Hippocampal formation (tissue), 2 donors: ENCODE measurements around the gene PRR12.

Experiments
- DNase-seq, 2 donors: peaks; one replicate each; lab custom pipeline; 2025; lab: John Stamatoyannopoulos, UW

The PRR12 gene

DNA sequence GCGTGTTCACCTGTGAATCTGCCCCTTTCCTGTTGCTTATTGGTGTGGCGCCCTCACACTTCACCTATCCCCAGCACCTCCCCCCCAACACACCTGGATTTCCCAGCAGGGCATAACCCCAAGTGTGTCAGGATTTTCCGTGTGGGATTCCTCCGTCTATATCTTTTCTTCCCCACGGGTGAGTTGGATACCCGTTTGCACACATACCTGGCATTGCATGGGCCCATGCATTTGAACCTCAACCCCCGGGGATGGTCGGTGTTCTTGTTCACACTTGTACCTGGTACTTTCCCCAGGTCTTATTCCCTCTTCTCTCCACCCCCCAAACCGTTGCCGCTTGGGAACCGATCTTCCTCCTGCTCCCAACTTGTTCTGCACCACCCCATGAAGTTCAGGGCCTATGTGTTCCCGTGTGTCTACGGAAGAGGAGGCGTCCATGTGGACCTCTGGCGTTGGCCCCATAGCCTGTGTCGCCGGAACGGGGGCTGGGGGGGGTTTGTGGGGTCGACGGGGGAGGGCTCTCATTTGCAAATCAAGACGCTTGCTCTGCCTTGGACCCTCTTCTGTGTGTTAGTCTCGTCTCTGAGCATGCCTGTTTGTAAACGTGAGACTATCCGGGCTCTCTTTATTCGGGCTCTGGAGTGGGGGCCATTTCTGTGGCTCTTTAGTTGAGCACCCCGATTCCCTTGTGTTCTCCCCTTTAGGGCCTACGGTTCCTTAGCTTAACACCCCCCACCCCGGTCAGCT is 1.7 kb downstream of the PRR12 start:
- no peak for DNase-seq

DNA sequence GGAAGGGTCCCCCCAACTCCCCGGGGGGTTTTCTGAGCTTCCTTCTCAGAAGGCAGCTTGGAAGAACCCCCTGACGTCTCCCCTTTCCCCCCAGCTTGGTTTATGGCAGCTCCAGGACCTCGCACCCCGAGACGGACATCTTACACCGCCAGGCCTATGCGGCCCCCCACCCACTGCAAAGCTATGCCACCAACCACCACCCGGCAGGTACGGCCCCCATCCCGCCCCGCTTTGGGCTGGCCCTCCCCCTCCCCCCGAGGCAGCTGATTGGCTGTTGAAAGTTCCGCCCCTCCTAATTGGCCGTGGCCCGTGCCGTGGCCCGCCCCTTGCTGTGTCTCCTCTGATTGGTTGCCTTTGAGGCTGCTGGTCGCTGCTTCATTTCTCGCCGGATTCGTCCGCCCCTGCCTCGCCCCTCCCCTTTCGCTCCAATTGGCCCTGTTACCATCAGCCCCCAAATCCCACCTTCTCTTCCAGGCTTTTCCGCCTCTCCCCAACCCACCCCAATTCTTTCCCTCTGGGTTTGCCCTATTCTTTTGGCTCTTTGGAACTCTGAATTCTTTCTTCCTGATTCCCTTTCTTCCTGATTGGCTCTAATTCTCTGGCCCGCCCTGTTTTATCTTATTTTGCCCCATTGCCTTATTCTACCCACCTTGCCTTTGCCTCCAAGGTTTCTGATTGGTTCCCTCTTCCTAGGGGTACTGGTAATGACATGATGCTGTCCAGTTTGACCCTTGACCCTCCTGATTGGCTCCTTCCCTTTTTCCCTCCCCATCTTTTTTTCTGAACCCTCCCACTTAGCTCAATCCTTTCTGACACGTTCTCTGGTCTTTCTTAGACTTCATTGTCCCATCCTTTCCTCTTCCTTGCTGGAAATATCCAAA is 2.5 kb downstream of the PRR12 start:
- DNase-seq = peak; percentile 87 to 91

DNA sequence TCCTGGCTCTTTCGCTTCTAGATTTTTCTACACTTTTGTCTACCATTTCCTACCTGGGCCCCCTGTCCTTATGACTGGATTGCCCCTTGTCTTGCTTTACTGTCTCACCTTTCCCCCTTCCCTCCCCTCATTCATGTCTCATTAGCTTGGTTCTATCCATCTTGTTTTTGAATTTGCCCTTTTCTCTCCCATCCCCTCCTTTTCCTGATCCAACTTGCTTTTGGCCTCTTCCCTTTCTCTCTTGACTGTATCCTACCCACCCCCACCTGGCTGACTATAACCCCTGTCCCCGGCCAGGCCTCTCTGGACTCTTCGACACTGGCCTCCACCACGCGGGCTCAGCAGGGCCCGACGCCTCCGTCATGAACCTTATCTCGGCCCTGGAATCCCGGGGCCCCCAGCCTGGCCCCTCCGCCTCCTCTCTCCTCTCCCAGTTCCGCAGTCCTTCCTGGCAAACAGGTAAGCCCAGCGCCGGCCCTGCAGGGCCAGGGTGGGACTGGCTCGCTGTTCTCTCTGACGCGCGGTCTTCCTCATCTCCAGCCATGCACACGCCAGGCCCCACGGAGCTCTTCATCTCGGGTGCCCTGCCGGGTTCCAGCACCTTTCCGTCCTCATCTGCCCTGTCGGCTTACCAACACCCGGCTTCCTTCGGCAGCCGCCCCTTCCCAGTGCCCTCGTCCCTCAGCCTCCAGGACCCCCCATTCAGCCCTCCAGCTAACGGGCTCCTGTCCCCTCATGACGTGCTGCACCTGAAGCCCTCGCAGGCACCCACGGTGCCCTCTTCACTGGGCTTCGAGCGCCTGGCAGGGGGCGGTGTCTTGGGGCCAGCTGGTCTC is 3.4 kb downstream of the PRR12 start:
- no peak for DNase-seq

DNA sequence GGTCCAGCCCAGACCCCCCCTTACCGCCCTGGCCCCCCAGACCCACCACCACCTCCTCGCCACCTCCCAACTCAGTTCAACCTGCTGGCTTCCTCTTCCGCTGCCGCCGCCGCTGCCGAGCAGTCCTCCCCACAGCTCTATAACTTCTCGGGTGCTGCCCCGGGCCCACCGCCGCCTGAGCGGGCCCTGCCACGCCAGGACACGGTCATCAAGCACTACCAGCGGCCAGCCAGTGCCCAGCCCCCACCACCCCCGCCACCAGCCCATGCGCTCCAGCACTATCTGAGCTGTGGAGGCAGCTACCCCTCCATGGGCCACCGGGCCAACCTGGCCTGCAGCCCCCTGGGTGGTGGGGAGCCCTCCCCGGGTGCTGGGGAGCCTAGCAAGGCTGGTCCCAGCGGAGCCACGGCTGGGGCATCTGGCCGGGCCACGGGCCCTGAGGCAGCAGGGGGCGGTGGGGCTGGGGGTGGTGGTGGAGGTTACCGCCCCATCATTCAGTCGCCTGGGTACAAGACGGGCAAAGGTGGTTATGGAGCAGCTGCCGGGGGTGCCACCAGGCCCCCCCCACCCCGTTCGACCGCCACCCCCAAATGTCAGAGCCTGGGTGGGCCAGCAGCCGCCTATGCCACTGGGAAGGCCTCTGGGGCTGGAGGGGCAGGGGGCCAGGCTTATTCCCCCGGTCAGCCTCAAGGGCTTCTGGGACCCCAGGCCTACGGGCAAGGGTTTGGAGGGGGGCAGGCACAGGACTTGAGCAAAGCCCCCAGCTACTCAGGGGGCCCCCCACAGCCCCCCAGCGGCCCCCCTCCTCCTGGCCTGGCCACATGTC is 4.2 kb downstream of the PRR12 start:
- no peak for DNase-seq

DNA sequence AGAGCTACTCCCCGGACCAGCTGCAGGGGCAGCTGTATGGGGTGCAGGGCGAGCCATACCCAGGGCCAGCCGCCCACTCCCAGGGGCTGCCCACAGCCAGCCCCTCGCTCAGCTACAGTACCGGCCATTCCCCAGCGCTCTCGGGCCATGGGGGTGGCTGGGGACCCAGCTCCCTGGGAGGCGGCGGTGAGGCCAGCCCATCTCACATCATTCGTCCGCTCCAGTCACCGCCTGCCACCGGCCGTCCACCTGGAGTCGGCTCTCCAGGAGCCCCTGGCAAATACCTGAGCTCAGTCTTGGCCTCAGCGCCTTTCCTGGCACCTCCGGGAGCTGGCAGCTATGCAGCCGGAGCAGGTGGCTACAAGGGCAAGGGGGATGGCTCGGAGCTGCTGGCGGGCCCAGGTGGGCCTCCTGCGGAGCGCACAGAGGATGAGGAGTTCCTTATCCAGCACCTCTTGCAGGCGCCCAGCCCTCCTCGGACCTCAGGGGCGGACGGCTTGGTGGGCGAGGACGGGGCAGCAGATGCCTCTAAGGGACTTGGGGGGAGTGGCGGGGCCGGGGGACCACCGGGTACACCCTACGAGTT is 4.9 kb downstream of the PRR12 start:
- no peak for DNase-seq

DNA sequence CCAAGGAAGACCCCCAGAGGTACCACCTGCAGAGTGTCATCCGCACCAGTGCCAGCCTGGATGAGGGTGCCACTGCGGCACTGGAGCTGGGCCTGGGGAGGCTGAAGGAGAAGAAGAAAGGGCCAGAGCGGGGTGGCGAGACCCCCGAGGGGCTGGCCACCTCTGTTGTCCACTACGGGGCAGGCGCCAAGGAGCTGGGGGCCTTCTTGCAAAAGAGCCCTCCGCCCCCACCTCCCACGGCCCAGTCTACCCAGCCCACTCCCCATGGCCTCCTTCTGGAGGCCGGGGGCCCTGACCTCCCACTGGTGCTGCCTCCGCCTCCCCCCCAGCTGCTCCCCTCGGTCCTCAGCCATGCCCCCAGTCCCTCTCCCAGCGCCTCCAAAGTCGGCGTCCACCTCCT is 5.4 kb downstream of the PRR12 start:
- no peak for DNase-seq

DNA sequence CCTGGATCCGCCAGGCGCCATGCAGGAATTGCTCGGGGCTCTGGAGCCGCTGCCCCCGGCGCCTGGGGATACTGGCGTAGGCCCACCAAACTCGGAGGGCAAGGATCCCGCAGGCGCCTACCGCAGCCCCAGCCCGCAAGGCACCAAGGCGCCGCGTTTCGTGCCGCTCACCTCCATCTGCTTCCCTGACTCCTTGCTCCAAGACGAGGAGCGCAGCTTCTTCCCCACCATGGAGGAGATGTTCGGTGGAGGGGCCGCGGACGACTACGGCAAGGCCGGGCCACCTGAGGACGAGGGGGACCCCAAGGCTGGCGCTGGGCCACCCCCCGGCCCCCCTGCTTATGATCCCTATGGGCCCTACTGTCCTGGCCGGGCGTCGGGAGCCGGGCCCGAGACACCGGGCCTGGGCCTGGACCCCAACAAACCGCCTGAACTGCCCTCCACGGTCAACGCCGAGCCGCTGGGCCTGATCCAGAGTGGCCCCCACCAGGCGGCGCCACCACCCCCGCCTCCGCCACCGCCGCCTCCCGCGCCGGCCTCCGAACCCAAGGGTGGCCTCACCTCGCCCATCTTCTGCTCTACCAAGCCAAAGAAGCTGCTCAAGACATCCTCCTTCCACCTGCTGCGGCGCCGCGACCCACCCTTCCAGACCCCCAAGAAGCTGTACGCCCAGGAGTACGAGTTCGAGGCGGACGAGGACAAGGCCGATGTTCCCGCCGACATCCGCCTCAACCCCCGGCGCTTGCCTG is 6.1 kb downstream of the PRR12 start:
- no peak for DNase-seq

DNA sequence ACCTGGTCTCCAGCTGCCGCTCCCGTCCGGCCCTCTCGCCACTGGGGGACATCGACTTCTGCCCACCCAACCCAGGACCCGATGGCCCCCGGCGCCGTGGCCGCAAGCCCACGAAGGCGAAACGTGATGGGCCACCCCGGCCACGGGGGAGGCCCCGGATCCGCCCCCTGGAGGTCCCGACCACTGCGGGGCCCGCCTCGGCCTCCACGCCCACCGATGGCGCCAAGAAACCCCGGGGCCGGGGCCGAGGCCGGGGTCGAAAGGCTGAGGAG is 6.7 kb downstream of the PRR12 start:
- no peak for DNase-seq

DNA sequence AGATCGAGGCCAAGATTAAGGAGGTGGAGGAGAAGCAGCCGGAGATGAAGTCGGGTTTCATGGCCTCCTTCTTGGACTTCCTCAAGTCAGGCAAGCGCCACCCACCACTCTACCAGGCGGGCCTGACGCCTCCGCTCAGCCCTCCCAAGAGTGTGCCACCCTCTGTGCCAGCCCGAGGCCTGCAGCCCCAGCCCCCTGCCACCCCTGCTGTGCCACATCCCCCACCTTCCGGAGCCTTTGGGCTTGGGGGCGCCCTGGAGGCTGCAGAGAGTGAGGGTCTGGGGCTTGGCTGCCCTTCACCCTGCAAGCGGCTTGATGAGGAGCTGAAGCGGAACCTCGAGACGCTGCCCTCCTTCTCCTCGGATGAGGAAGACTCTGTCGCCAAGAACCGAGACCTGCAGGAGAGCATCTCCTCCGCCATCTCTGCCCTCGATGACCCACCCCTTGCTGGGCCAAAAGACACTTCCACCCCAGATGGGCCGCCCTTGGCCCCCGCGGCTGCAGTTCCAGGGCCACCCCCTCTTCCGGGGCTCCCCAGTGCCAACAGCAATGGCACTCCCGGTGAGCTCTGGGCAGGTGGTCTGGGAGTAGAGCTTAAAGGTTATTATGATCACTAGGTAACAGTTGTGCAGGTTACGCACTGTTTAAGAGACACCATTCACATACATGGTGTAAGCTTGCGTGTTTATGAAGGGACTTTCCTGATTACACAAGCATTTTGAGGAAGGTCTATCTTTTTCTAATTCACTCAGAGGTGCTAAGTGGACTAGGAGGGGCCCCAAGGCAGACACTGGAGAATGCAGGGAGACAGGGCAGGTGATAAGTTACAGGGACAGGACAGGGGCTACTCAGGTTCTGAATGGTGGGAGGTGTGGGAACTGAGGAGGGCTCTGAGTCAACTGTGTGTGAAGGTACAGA is 8.7 kb downstream of the PRR12 start:
- DNase-seq = no peak

DNA sequence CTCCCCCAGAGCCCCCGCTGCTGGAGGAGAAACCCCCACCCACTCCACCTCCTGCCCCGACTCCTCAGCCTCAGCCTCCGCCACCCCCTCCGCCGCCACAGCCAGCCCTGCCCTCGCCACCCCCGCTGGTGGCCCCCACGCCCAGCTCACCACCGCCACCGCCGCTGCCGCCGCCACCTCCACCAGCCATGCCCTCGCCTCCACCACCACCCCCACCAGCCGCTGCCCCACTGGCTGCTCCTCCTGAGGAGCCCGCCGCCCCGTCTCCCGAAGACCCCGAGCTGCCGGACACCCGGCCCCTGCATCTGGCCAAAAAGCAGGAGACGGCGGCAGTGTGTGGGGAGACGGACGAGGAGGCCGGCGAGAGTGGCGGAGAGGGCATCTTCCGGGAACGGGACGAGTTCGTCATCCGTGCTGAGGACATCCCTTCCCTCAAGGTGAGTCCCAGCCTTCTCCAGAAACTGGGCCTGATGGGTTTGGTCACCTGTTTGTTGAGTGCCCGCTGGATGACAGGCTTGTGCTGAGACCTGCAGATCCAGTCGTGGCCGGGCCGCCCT is 10.6 kb downstream of the PRR12 start:
- no peak for DNase-seq

DNA sequence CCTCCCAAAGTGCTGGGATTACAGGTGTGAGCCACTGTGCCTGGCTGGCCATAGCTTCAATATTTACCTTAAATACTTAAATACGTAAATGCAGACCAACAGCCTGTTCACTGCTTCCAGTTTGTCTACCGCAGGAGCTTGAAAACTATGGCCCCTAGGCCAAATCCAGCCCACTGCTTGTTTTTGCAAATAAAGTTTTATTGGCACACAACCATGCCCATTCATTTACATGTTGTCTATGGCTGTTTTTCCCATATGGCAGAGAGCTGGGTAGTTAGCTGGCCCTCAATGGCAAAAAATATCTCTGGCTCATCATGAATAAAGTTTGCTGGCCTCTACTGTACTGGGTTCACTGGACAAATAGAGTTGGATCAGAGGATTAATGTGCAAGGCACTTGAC is 11.8 kb downstream of the PRR12 start:
- DNase-seq = no peak

DNA sequence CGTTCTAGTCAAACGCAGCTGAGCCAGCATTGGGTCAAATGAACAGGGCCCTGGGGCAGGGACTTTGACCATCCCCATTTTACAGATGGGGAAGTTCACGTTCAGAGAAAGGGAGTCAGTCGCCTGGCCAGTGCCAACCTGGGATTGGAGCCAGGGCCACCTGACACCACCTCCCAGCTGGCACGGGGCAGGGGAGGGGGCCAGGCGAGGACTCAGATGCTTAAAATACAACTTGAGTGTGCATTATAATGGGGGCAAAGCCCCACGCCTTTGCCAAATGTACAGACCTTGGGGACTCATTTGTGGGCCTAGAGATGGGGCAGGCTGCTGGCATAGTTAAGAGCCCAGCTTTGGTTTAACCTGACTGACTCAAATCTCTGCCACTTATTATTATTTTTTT is 14.6 kb downstream of the PRR12 start:
- no peak for DNase-seq

DNA sequence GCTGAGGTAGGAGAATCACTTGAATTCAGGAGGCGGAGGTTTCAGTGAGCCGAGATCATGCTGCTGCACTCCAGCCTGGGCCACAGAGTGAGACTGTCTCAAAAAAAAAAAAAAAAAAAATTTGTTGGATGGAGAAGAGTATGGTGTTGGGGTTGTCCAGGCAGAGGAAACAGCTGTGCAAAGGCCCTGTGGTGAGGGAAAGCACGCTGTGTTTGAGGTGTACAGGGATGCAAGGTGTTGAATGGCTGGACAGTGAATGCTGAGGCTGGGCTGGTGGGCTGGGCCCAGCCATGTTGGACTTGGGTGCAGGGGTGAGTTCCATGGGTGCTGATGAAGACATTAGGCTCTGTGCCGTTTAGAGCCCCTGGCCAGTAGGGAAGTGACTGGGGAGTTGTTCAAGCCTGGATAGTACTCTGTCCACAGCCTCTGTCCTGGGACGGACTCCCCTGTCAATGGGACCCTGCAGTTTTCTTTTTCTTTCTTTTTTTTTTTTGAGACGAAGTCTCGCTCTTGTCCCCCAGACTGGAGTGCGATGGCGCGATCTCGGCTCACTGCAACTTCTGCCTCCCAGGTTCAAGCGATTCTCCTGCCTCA is 18.6 kb downstream of the PRR12 start:
- DNase-seq = no peak

DNA sequence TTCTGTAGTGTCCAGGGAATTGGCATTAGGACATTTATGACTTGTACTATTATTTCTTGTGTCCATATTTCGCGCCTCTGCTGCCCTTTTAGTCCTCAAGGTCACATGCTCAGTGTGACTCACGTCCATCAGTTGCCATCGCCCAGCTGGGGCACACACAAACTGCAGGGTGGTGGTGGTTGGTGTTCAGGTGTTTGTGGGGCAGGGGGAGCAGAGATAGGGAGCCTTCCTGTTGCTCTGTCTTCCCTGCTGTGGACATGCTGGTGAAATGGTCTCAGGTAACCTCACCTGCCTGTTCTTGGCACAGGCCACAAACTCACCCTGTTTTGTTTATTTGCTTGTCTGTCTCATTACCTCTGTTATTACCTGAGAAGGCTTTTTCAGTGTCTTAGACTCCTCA is 22.4 kb downstream of the PRR12 start:
- no peak for DNase-seq

DNA sequence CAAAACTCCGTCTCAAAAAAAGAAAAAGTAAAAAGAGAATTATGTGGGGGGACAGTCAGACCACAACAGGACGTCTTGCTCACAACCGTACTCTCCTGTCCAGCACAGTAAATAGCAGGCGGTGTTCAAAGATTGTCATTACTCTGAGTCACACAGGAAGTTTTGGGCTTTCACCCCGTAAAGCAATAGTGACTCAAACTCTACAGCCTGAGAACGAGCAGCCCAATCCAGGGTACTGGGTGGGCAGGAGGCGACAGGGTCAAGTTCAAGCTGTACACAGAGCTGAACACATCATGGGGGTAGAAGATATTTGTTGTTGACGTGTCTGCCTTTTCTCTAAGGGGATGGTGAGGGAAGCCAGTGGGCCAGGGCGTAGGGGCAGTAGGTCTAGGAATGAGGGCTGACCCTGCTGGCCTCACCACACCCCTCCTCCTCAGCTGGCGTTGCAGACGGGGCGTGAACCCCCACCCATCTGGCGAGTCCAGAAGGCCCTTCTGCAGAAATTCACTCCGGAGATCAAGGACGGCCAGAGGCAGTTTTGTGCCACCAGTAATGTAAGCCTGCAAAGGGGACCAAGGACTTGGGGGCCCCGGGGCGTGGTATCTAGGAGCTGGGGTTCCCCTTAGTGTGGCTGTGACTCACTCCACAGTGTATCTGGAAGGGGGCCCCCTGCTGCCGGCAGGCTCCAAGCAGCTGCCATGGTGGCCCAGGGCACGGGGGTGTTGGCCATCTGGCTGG is 23.3 kb downstream of the PRR12 start:
- DNase-seq = no peak

DNA sequence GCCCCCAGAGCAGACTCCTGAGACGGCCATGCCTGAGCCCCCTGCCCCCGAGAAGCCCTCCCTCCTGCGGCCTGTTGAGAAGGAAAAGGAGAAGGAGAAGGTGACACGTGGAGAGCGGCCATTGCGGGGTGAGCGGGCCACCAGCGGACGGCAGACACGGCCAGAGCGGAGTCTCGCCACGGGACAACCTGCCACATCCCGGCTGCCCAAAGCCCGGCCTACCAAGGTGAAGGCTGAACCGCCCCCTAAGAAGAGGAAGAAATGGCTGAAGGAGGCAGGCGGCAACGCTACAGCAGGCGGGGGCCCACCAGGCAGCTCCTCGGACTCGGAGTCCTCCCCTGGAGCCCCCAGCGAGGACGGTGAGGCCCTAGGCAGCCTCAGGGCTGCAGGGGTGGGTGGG is 24.9 kb downstream of the PRR12 start:
- no peak for DNase-seq

DNA sequence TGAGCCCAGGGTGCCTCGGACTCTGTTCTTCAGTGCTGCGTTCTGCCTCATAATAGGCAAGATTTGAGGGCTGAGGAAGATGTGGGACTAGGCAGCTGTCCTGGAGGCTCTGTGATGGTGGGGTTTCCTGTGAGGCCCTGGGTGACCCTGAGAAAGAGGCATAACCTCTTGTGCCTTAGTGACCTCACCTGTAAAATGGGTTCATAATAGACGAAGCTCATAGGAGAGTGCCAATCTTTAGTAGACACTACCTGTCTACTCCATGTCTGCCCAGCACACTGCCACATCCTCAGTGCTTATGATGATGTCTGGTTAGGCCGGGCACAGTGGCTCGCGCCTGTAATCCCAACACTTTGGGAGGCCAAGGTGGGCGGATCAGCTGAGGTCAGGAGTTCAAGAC is 25.6 kb downstream of the PRR12 start:
- DNase-seq = no peak

DNA sequence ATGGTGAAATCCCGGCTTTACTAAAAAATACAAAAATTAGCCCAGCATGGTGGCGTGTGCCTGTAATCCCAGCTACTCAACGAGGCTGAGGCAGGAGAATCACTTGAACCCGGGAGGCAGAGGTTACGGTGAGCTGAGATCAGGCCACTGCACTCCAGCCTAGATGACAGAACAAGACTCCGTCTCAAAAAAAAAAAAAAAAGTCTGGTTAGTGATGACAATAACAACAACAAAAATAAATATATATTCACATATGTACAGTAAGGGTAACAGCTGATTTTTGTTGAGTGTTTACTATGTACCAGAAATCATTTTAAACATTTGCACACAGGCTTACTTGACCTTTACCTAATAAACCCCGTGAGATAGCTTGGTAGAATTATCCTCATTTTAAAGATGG is 26.0 kb downstream of the PRR12 start:
- no peak for DNase-seq
